ENCODE results near the gene AK6.

GRCh38 chr5:69415584-69415958, 46.3 kb upstream of the AK6 start:
- TF ChIP-seq CTCF (IDR thresholded peaks at IDR 0.05) (no peak), POLR2AphosphoS5 (IDR thresholded peaks at IDR 0.05) (no peak)
